Epithelial cell of esophagus (primary cell): ENCODE results near the gene TRIM27.
"Not testable (repeated sequence)": the region's sequence is repeated elsewhere in the genome, so short reads cannot be mapped to it uniquely, and the experiment has no call there.

ENCODE experiments used
- DNase-seq: peaks from one replicate; pipeline ENCODE4 v3.0.0; 2010; ENCODE audit warnings: low read depth
- H3K4me3 ChIP-seq: 2 replicates; pipeline ENCODE4 v1.5.1; 2011; ENCODE audit warnings: mild to moderate bottlenecking, low read length, control low read depth
- CTCF ChIP-seq: IDR thresholded peaks from 2 replicates; pipeline ENCODE4 v1.5.1; 2011; ENCODE audit warnings: low read depth, mild to moderate bottlenecking, low read length, control low read depth, inconsistent platforms; ENCODE audit not compliant: insufficient read depth; ENCODE audit errors: missing control alignments

Gene TRIM27

GRCh38 chr6:28880894-28881780, 42.6 kb downstream of the TRIM27 start:
- DNase-seq = peak; percentile 62
- no peak for TF ChIP-seq CTCF
- H3K4me3 ChIP-seq = peak overlapping the region; percentile 77

- TF ChIP-seq CTCF = no peak
- DNase-seq = no peak
- peak overlapping the region; percentile 77 for H3K4me3 ChIP-seq
Measured at GRCh38 chr6:28880519-28880893, 43.3 kb downstream of the TRIM27 start.

GRCh38 chr6:28876710-28877109, 47.1 kb downstream of the TRIM27 start:
- no peak for DNase-seq
- H3K4me3 ChIP-seq = no peak overlapping the region
- no peak for TF ChIP-seq CTCF

DNA sequence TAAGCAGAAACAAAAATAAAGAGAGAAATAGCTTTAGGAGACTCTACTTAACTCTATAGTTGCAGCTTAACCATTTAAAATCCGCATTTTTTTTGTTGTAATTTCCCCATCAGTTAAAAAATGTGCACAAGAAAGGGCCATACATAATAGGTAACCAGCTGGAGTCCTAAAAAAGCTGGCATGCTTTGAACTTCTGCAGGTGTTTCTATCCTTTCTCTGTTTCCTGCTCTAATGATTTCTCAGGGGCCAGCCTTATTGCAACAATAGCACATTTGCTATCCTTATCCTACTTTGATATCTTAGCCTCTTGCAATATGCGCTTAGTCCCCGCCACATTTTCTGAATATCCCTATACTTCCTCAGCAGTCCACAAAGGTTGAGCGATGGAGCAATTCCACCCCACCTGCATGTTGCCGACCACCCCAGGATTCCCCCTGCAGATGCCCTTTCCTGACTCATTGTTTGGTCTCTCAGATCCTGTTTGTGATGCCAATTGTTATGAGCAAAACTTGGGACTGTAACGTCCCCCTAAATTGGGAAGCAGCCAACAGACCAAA, 48.5 kb downstream of the TRIM27 start:
- H3K4me3 ChIP-seq = no peak overlapping the region
- no peak for TF ChIP-seq CTCF
- no peak for DNase-seq

DNA sequence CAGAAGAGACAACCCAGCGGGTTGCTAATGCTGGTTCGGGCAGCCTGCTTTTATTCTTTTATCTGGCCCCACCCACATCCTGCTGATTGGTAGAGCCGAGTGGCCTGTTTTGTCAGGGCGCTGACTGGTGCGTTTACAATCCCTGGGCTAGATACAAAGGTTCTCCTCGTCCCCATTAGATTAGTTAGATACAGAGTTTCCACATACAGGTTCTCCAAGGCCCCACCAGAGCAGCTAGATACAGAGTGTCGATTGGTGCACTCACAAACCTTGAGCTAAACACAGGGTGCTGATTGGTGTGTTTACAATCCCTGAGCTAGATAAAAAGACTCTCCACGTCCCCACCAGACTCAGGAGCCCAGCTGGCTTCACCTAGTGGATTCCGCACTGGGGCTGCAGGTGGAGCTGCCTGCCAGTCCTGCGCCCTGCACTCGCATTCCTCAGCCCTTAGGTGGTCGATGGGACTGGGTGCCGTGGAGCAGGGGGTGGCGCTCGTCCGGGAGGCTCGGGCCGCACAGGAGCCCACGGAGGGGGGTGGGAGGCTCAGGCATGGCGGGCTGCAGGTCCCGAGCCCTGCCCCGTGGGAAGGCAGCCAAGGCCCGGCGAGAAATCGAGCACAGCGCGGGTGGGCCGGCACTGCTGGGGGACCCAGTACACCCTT, 51.5 kb downstream of the TRIM27 start:
- H3K4me3 ChIP-seq = not testable (repeated sequence)

DNA sequence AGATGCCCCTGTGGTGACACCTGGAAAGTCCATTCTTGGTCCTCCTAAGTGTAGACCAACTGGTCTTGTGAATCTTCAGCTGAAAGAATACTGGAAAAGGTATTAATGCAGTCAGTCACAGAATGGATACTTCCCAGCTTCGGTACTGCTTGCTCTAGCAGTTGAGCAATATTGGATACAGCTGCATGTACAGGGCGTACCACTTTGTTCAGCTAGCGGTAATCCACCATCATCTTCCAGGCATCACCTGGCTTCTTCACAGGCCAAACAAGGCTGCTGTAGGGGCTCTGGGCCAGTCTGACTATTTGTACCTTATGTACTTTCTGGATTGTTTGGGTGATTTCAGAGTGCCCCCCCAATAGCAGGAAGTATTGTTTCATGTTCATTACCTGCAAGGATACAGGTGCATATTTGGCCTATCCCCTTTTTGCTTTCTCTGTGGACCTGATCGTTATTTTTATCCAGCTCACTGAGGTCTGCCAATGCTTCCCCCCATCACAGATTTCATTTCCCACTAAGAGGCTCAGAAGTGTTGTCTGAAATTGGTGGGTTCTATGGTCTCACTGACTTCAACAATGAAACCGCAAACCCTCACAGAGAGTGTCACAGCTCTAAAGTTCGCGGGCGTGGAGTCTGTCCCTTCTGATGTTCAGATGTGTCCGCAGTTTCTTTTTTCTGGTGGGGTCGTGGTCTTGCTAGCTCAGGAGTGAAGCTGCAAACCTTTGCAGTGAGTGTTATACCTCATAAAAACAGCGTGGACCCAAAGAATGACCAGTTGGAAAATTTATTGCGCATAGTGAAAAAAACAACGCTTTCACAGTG, 52.2 kb downstream of the TRIM27 start:
- no peak for TF ChIP-seq CTCF
- no peak overlapping the region for H3K4me3 ChIP-seq
- DNase-seq = no peak

More for the DNA sequence above, 51.5 kb downstream of the TRIM27 start:
- DNase-seq = not testable (repeated sequence)

GRCh38 chr6:28868873-28869272, 54.9 kb downstream of the TRIM27 start:
- no peak overlapping the region for H3K4me3 ChIP-seq
- TF ChIP-seq CTCF = no peak
- no peak for DNase-seq
